ENCODE data around the gene REXO1. TPM values are rescaled to one million over a fixed set of nuclear protein-coding genes. Genes with fewer than 3 reads are reported as not detected.

REXO1 gene
- total and polyA plus RNA-seq, 2 of the 13 experiments (the other 11 are each of a cell fraction or from before 2014, with no cell fraction given), result 5.0 to 11.2 TPM

DNA sequence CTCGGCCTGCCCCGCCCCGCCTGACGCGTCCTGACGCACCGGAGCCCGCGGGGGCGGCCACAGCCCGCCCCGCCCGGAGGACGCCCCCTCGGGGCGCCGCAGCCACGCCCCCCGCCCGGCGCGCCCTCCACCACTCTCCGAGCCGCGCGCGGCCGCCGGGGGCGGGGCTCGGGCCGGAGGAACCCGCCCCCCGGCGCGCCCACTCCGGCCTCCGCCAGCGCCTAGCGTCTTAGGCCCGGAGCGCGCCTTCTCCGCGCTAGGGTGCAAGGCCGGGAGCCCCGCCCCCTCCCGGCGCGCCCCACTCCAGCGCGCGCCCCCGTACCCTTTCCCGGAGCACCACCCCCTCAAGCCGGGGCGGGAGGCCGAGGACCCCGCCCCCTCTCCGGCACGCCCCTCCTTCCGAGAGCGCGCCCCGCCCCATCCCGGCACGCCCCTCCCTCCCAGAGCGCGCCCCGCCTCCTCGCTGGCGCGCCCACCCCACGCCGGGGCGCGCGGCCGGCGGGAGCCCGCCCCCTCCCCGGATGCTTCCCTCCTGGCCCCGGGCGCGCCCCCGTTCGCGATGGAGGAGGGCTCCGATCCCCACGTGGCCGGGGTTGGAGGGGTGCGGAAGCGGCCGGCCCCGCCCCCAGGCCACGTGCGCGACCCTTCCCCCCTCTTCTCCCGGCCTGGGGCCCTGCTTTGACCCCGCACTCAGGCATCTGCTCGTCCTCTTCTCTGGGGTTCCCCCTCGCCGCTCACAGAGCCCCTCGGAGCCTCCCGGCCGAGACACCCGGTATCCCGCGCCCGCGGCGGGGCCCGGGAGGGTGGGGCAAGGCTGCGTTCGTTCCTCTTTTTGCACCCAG, 15.6 kb upstream of the REXO1 start (continued):
- peak; percentile 98 for TF ChIP-seq MNT (IDR thresholded peaks at IDR 0.05)
- peak; percentile 95 for TF ChIP-seq ZNF558 (CRISPR knock-in tag; IDR thresholded peaks at IDR 0.05; ENCODE audit: borderline replicate concordance)
- TF ChIP-seq GABPB1 (CRISPR knock-in tag; IDR thresholded peaks at IDR 0.05), result peak; percentile 76
- TF ChIP-seq, protein P1, sequence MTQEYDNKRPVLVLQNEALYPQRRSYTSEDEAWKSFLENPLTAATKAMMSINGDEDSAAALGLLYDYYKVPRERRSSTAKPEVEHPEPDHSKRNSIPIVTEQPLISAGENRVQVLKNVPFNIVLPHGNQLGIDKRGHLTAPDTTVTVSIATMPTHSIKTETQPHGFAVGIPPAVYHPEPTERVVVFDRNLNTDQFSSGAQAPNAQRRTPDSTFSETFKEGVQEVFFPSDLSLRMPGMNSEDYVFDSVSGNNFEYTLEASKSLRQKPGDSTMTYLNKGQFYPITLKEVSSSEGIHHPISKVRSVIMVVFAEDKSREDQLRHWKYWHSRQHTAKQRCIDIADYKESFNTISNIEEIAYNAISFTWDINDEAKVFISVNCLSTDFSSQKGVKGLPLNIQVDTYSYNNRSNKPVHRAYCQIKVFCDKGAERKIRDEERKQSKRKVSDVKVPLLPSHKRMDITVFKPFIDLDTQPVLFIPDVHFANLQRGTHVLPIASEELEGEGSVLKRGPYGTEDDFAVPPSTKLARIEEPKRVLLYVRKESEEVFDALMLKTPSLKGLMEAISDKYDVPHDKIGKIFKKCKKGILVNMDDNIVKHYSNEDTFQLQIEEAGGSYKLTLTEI (CRISPR knock-in tag; conservative IDR thresholded peaks at IDR 0.05), result no peak
- 0 out of 2 replicates have a peak, but pooled peaks have one; percentile 51 for TF ChIP-seq PCBP1 (IDR thresholded peaks at IDR 0.05; ENCODE audit: borderline replicate concordance, low read depth, low read length)
- peak; percentile 55; the same call in 1 of the 2 replicates for TF ChIP-seq MXD3 (CRISPR knock-in tag; IDR thresholded peaks at IDR 0.05)
- TF ChIP-seq, protein P2, sequence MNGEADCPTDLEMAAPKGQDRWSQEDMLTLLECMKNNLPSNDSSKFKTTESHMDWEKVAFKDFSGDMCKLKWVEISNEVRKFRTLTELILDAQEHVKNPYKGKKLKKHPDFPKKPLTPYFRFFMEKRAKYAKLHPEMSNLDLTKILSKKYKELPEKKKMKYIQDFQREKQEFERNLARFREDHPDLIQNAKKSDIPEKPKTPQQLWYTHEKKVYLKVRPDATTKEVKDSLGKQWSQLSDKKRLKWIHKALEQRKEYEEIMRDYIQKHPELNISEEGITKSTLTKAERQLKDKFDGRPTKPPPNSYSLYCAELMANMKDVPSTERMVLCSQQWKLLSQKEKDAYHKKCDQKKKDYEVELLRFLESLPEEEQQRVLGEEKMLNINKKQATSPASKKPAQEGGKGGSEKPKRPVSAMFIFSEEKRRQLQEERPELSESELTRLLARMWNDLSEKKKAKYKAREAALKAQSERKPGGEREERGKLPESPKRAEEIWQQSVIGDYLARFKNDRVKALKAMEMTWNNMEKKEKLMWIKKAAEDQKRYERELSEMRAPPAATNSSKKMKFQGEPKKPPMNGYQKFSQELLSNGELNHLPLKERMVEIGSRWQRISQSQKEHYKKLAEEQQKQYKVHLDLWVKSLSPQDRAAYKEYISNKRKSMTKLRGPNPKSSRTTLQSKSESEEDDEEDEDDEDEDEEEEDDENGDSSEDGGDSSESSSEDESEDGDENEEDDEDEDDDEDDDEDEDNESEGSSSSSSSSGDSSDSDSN (CRISPR knock-in tag; IDR thresholded peaks at IDR 0.05), result 0 out of 2 replicates have a peak, but pooled peaks have one; percentile 37
- 0 out of 2 replicates have a peak, but pooled peaks have one; percentile 14 for TF ChIP-seq ZNF446 (CRISPR knock-in tag; IDR thresholded peaks at IDR 0.05)
- peak; percentile 17 for TF ChIP-seq HNRNPLL (IDR thresholded peaks at IDR 0.05; ENCODE audit: low read depth, low read length, poor library complexity, severe bottlenecking)
- no peak for TF ChIP-seq SP1 (IDR thresholded peaks at IDR 0.05)
- peak; percentile 62 for TF ChIP-seq SP1 (CRISPR knock-in tag; IDR thresholded peaks at IDR 0.05)
- TF ChIP-seq, protein P3, sequence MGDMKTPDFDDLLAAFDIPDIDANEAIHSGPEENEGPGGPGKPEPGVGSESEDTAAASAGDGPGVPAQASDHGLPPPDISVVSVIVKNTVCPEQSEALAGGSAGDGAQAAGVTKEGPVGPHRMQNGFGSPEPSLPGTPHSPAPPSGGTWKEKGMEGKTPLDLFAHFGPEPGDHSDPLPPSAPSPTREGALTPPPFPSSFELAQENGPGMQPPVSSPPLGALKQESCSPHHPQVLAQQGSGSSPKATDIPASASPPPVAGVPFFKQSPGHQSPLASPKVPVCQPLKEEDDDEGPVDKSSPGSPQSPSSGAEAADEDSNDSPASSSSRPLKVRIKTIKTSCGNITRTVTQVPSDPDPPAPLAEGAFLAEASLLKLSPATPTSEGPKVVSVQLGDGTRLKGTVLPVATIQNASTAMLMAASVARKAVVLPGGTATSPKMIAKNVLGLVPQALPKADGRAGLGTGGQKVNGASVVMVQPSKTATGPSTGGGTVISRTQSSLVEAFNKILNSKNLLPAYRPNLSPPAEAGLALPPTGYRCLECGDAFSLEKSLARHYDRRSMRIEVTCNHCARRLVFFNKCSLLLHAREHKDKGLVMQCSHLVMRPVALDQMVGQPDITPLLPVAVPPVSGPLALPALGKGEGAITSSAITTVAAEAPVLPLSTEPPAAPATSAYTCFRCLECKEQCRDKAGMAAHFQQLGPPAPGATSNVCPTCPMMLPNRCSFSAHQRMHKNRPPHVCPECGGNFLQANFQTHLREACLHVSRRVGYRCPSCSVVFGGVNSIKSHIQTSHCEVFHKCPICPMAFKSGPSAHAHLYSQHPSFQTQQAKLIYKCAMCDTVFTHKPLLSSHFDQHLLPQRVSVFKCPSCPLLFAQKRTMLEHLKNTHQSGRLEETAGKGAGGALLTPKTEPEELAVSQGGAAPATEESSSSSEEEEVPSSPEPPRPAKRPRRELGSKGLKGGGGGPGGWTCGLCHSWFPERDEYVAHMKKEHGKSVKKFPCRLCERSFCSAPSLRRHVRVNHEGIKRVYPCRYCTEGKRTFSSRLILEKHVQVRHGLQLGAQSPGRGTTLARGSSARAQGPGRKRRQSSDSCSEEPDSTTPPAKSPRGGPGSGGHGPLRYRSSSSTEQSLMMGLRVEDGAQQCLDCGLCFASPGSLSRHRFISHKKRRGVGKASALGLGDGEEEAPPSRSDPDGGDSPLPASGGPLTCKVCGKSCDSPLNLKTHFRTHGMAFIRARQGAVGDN (CRISPR knock-in tag; IDR thresholded peaks at IDR 0.05), result peak; percentile 61

Measured in HepG2 (cell line).